ENCODE data around the gene ARHGEF12.

DNA sequence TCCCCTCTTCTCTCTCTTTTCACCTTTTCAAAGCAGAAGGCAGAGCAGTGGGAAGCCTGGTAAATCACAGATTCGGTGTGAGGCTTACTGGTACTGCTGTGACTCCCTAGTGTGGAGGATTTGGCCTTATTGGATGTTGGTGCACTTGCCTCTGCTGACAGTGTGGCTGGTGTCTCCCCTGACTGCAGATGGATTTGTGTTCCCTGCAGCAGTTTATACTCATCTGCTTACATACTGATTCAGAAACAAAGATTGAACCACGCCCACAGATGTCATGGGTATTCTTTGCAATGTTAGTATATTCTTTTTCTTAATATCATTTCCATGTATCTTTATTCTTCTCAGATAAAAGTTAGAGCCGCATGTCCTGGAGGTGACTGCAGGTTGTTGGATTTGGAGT is 148.5 kb downstream of the ARHGEF12 start:
- TF ChIP-seq FOXP2 (optimal IDR thresholded peaks at IDR 0.05; ENCODE audit: control extremely low read depth, extremely low read length, insufficient read depth) = no peak
- TF ChIP-seq POLR2AphosphoS5 (IDR thresholded peaks at IDR 0.05; ENCODE audit: borderline replicate concordance, low read depth, low read length) = no peak

All from SK-N-MC (cell line).